Ovary (tissue), 9 donors: ENCODE data around the gene ALDOA. TPM values are rescaled to one million over a fixed set of nuclear protein-coding genes. Genes with fewer than 3 reads are reported as not detected.
A peak's percentile ranks its signal among the peaks of the same experiment; 100 is the strongest.

Experiments used
- DNase-seq, 5 donors: peaks; one replicate each; pipeline ENCODE4 v3.0.0-alpha.2; 2019 to 2020
- H3K27ac ChIP-seq, 2 donors: fragments of 200-600 bp; one replicate each; pipeline versions ENCODE4 v1.5.1 to v1.8.0; 2019 to 2022
- H3K27me3 ChIP-seq: fragments of 200-600 bp; one replicate; pipeline ENCODE4 v1.8.0; 2022
- H3K36me3 ChIP-seq: fragments of 200-600 bp; sonication (generic); one replicate; pipeline ENCODE4 v1.5.1; 2019
- H3K4me1 ChIP-seq: one replicate; pipeline ENCODE4 v1.8.1; 2013; ENCODE audit warnings: mild to moderate bottlenecking, moderate library complexity; ENCODE audit not compliant: insufficient read depth
- H3K4me3 ChIP-seq: fragments of 200-600 bp; sonication (generic); one replicate; pipeline ENCODE4 v1.5.1; 2017
- H3K9me3 ChIP-seq, 2 donors: fragments of 200-600 bp in 1 of 2; sonication (generic) in 1 of 2; one replicate each; pipeline versions ENCODE4 v1.5.1 to v1.8.1; 2013 to 2019; ENCODE audit warnings: mild to moderate bottlenecking in 1 of 2, moderate library complexity in 1 of 2
- CTCF ChIP-seq, 3 donors: fragments of 450-650 bp in 2 of 3; fragments of 200-600 bp in 1 of 3; IDR thresholded peaks; one replicate each; pipeline versions ENCODE4 v1.5.1 to v1.8.0; 2016 to 2022; ENCODE audit warnings: antibody characterized with exemption in 3 of 3, mild to moderate bottlenecking in 1 of 3
- EP300 ChIP-seq: sonication (generic); formaldehyde crosslinking; IDR thresholded peaks from one replicate; pipeline ENCODE4 v1.6.1; 2017; ENCODE audit warnings: antibody characterized with exemption
- POLR2A ChIP-seq: fragments of 450-650 bp; IDR thresholded peaks from one replicate; pipeline ENCODE4 v1.6.1; 2017; ENCODE audit warnings: antibody characterized with exemption, mild to moderate bottlenecking, moderate library complexity
- WGBS, 3 donors: extraction: QIAGEN DNeasy Blood & Tissue Kit in 1 of 3; methylation state at CpG; one replicate each; pipeline versions ENCODE4 v1.1.5 to v1.1.7; 2013 to 2017; 5-methylcytosine and 5-hydroxymethylcytosine counted together
- intact Hi-C, 4 donors: fragments of 100-400 bp; cut with DNase I; formaldehyde crosslinking; loops; one replicate each; pipeline versions ENCODE4 v1.11.0 to v1.15.1; 2022 to 2023
- polyA plus RNA-seq, 2 donors: library from polyadenylated mRNA; stranded (reverse); fragments of 200-250 nt in 1 of 2; fragments of 350-450 nt in 1 of 2; fragmentation: Illumina TruSeq in 1 of 2; extraction: RNeasy Lipid Tissue Mini Kit (QIAGEN cat#74804) in 1 of 2; gene quantifications; one replicate each; pipeline ENCODE4 v1.2.3, GENCODE V29; 2013 to 2014
- total RNA-seq, 7 donors: library from RNA; depleted of rRNA in 2 of 7; stranded (reverse); fragments of >200 nt in 2 of 7; fragmentation: NEBNext Ultra II Directional in 3 of 7; extraction: Animal tissue kit (Norgen Biotek cat#: 25700) in 3 of 7; gene quantifications; one replicate each; pipeline versions ENCODE4 v1.1.0 to v1.2.4, GENCODE V29; 2016 to 2023
- donor health status: DM: no; HTN: no; CAD: no; lungs with moderate emphysema.
- donor health status: DM: no; HTN: no; CAD: no.
- donor health status: Bipolar disorder and iron deficiency.
- donor health status: DM: yes; HTN: yes; CAD: no.
- donor health status: DM: no; HTN: no; CAD: no.
- donor health status: DM: yes; HTN: yes; CAD: no.

The ALDOA gene
- total and polyA plus RNA-seq, 9 donors: 252 to 1,259 (median 835) TPM

- Histone ChIP-seq H3K4me1 (no peaks in the 10 kb centered on the region), H3K36me3 (no peaks in the 10 kb centered on the region), H3K27ac (no peak overlapping the region), H3K27me3 (no peaks in the 10 kb centered on the region), H3K9me3 (no peaks in the 10 kb centered on the region), H3K4me3 (no peak overlapping the region)
- intact Hi-C loops: loop anchor here in 3 of 4 donors (10.0 kb wide), 2 partner anchors 300 to 330 kb away; no protein-coding TSS in a partner anchor
- DNase-seq: peak in 1 of 5 donors; percentile 28
- WGBS, 3 donors: 52 to 61% (median 61%) methylated on average over 20 of the region's 20 CpGs
- TF ChIP-seq POLR2A (no peak), EP300 (no peak), CTCF (IDR thresholded peaks at IDR 0.05) (no peak)
Measured at GRCh38 chr16:30025156-30025555, 40.4 kb upstream of the ALDOA start.

GRCh38 chr16:30025574-30025973 is 40.0 kb upstream of the ALDOA start:
- TF ChIP-seq EP300: no peak
- no peak for TF ChIP-seq POLR2A
- TF ChIP-seq CTCF (IDR thresholded peaks at IDR 0.05): no peak
- no peaks in the 10 kb centered on the region for H3K4me1 ChIP-seq
- no peak overlapping the region for H3K27ac ChIP-seq
- WGBS, 3 donors: 49 to 58% (median 50%) methylated on average over 7 of the region's 7 CpGs
- no peaks in the 10 kb centered on the region for H3K36me3 ChIP-seq
- intact Hi-C loops: loop anchor here in 3 of 4 donors (10.0 kb wide), 2 partner anchors 301 to 331 kb away; no protein-coding TSS in a partner anchor
- H3K9me3 ChIP-seq: no peaks in the 10 kb centered on the region
- DNase-seq: no peak
- H3K4me3 ChIP-seq: no peak overlapping the region
- no peaks in the 10 kb centered on the region for H3K27me3 ChIP-seq

DNA sequence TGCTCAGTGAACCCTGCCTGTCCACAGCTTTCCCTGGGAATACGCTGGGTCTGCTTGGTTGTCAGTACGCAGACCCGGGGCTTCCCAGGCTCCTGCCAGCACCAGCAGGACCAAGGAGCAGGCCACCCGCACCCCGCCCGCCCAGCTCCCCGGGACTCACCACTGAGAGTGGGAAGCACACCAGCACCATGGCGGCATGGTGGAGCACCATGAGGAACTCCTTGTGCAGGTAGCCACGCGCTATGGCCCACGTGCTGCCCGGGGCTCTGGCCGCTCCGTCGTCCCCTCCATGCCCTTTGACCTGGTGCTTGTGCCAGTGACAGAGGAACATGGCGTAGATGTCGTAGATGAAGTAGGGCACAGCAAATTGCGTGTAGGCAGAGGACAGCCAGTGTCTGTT is 39.1 kb upstream of the ALDOA start:
- 82 to 87% (median 84%) methylated on average over 15 to 18 of the region's 18 CpGs for WGBS, 3 donors
- DNase-seq: no peak
- Histone ChIP-seq H3K27ac (no peak overlapping the region), H3K4me1 (no peaks in the 10 kb centered on the region), H3K9me3 (no peaks in the 10 kb centered on the region), H3K36me3 (no peaks in the 10 kb centered on the region), H3K4me3 (no peak overlapping the region), H3K27me3 (peaks cover 2% of the 10 kb centered on the region)
- intact Hi-C loops: loop anchor here in 3 of 4 donors (10.0 kb wide), 2 partner anchors 302 to 332 kb away; no protein-coding TSS in a partner anchor
- TF ChIP-seq EP300: no peak
- TF ChIP-seq CTCF (IDR thresholded peaks at IDR 0.05): no peak
- no peak for TF ChIP-seq POLR2A

GRCh38 chr16:30027588-30028437 is 37.7 kb upstream of the ALDOA start:
- Histone ChIP-seq H3K4me1 (no peaks in the 10 kb centered on the region), H3K4me3 (no peak overlapping the region), H3K27ac (no peak overlapping the region), H3K27me3 (peaks cover 3% of the 10 kb centered on the region), H3K9me3 (no peaks in the 10 kb centered on the region), H3K36me3 (no peaks in the 10 kb centered on the region)
- no peak for DNase-seq
- WGBS, 3 donors: 35 to 40% (median 39%) methylated on average over 12 to 13 of the region's 13 CpGs
- TF ChIP-seq EP300: no peak
- TF ChIP-seq POLR2A: no peak
- TF ChIP-seq CTCF (IDR thresholded peaks at IDR 0.05): no peak
- intact Hi-C loops: loop anchor here in 3 of 4 donors (10.0 kb wide), 2 partner anchors 303 to 333 kb away; no protein-coding TSS in a partner anchor
